Measurements from ENCODE around the gene IL17A.

Gene IL17A

GRCh38 chr6:52217761-52218160 lies 31.6 kb downstream of the IL17A start:
- no peak for DNase-seq

GRCh38 chr6:52221302-52221701 lies 35.1 kb downstream of the IL17A start:
- DNase-seq, result no peak

GRCh38 chr6:52227495-52227894 lies 41.3 kb downstream of the IL17A start:
- DNase-seq, result no peak

GRCh38 chr6:52230685-52231084 lies 44.5 kb downstream of the IL17A start:
- DNase-seq, result no peak

DNA sequence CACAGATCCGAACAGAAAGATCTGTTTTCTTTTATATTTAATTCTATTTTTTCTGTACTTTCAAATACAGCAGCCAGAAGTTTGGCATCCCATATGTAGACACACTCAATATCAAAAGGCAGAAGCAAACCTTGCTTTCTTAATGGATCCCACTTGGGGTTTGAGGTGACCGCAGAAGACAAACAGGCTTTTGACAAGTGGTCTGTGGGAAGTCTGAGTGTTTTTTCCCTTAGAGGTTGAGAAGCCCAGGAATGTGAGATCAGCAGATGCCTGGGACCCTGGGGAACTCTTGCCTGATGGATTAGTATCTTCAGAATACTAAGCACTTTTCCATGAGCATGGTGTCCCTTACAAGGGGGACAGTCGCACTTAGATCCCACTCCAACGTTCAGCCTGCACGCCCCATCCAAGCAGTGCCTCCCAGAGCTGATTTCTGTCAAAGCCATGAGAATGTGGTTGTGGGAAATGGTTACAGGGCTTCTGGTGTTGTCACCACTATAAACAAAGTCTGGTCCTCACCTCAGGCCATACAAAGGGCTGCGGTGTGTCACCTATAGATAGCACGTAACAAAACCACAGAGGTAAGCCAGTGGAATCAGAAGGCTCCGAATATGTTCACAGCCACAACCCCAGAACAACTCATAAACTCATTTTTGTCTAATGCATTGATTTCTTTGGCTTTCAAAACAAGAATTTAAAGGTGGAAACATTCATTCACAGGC lies 45.4 kb downstream of the IL17A start:
- no peak for DNase-seq

DNA sequence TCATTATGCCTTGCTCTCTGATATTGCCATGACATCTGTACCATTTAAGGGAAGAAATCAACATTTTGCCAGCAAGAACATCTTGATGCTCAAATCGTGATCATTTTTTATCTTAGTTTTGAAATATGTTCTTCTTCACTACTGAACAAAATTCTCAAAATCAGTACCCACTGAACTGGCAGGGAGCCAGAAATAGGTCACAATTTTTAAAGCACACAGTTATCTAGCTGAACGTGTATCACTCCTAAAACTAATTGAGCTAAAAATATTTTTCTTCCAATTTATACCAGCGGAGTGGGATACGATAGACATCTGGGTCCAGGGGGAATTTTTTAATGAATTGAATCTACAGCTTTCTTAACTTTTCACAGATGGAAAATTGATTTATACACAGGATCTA lies 46.8 kb downstream of the IL17A start:
- no peak for DNase-seq

GRCh38 chr6:52233975-52234823 lies 48.0 kb downstream of the IL17A start:
- DNase-seq, result no peak
